Body of pancreas (tissue), 4 donors: ENCODE results near the gene ZSCAN18. TPM values are rescaled to one million over a fixed set of nuclear protein-coding genes. Genes with fewer than 3 reads are reported as not detected.
A peak's percentile ranks its signal among the peaks of the same experiment; 100 is the strongest.

Experiments
- ATAC-seq: fragments of 150-250 bp; one replicate; pipeline ENCODE4 v1.9.1; 2016
- DNase-seq, 4 donors: peaks; one replicate each; pipeline ENCODE4 v3.0.0-alpha.2; 2019
- H3K27ac ChIP-seq, 4 donors: fragments of 200-600 bp; sonication (generic); 1 replicate in 3 of 4; 2 replicates in 1 of 4; pipeline versions ENCODE4 v1.5.1 to v1.6.1; 2016 to 2019; ENCODE audit warnings: mild to moderate bottlenecking in 1 of 4, mixed read lengths in 1 of 4, moderate library complexity in 1 of 4
- H3K27me3 ChIP-seq, 2 donors: fragments of 200-600 bp; sonication (generic); one replicate each; pipeline ENCODE4 v1.6.0; 2016; ENCODE audit warnings: mild to moderate bottlenecking in 1 of 2
- H3K36me3 ChIP-seq, 2 donors: fragments of 200-600 bp; sonication (generic); replicated peaks in 1 of 2; 2 replicates each; pipeline ENCODE4 v1.5.1; 2016; ENCODE audit warnings: low read depth in 2 of 2; ENCODE audit not compliant: insufficient read depth in 1 of 2
- H3K4me1 ChIP-seq: fragments of 200-600 bp; sonication (generic); one replicate; pipeline ENCODE4 v1.6.0; 2016
- H3K4me3 ChIP-seq, 2 donors: fragments of 200-600 bp; sonication (generic); 1 replicate in 1 of 2; 2 replicates in 1 of 2; pipeline ENCODE4 v1.5.1; 2016 to 2019
- H3K9me3 ChIP-seq, 3 donors: fragments of 200-600 bp; sonication (generic); 1 replicate in 2 of 3; 2 replicates in 1 of 3; pipeline ENCODE4 v1.5.1; 2016
- CTCF ChIP-seq, 7 experiments: fragments of 450-650 bp in 4 of 7; fragments of 200-600 bp in 3 of 7; sonication (generic) in 3 of 7; IDR thresholded peaks; one replicate each; pipeline ENCODE4 v1.5.1; 2016 to 2019; ENCODE audit warnings: antibody characterized with exemption in 7 of 7
- POLR2A ChIP-seq, 3 donors: fragments of 450-650 bp; IDR thresholded peaks; one replicate each; pipeline ENCODE4 v1.6.1; 2016; ENCODE audit warnings: antibody characterized with exemption in 3 of 3, mild to moderate bottlenecking in 2 of 3
- WGBS, 2 donors: methylation state at CpG; one replicate each; pipeline ENCODE4 v1.1.5; 2017; 5-methylcytosine and 5-hydroxymethylcytosine counted together
- intact Hi-C: fragments of 100-400 bp; cut with DNase I; formaldehyde crosslinking; loops from one replicate; pipeline ENCODE4 v1.15.1; 2023
- total RNA-seq, 2 donors: library from RNA; depleted of rRNA; stranded (reverse); fragments of >200 nt; gene quantifications; one replicate each; pipeline ENCODE4 v1.1.0, GENCODE V29; 2016

Gene ZSCAN18
- total RNA-seq, 2 donors from 2014 or later = 37.4 to 43.2 TPM

GRCh38 chr19:58054901-58055874, 42.8 kb downstream of the ZSCAN18 start:
- Histone ChIP-seq H3K9me3 (peaks cover 0 to 28% (median 0%) of the 10 kb centered on the region in 3 donors), H3K4me3 (no peak overlapping the region), H3K36me3 (no peaks in the 10 kb centered on the region), H3K27me3 (no peaks in the 10 kb centered on the region), H3K27ac (peak overlapping the region in 3 of 4 donors; percentile 21 to 67 (median 64)), H3K4me1 (peaks cover 7% of the 10 kb centered on the region)
- peak in 2 of 3 donors; percentile 13 to 22 for TF ChIP-seq POLR2A (IDR thresholded peaks at IDR 0.05)
- TF ChIP-seq CTCF (IDR thresholded peaks at IDR 0.05) = peak in 2 of 7 experiments; percentile 17 to 21
- intact Hi-C loops = no loop called here
- DNase-seq = peak; percentile 25 to 49 (median 42)
- WGBS, 2 donors = 19 to 26% methylated on average over 37 of the region's 37 CpGs
- ATAC-seq = peak; percentile 5

GRCh38 chr19:58053480-58054156, 44.4 kb downstream of the ZSCAN18 start:
- 82 to 98% methylated on average over 13 to 30 of the region's 30 CpGs for whole genome bisulfite sequencing, 2 donors
- ATAC-seq (no peak), DNase-seq (no peak)
- Histone ChIP-seq H3K9me3 (peaks cover 0 to 33% (median 0%) of the 10 kb centered on the region in 3 donors), H3K36me3 (no peaks in the 10 kb centered on the region), H3K4me1 (no peaks in the 10 kb centered on the region), H3K27ac (no peak overlapping the region), H3K27me3 (no peaks in the 10 kb centered on the region), H3K4me3 (no peak overlapping the region)
- TF ChIP-seq POLR2A (IDR thresholded peaks at IDR 0.05) (no peak), CTCF (IDR thresholded peaks at IDR 0.05) (no peak)
- intact Hi-C loops = no loop called here

GRCh38 chr19:58052256-58052655, 45.8 kb downstream of the ZSCAN18 start:
- no peaks in the 10 kb centered on the region for H3K4me1 ChIP-seq
- no peaks in the 10 kb centered on the region for H3K36me3 ChIP-seq
- ATAC-seq = no peak
- H3K27ac ChIP-seq = no peak overlapping the region
- H3K4me3 ChIP-seq = no peak overlapping the region
- intact Hi-C loops = no loop called here
- WGBS, 2 donors = 85 to 94% methylated on average over 4 to 15 of the region's 16 CpGs
- H3K9me3 ChIP-seq = peaks cover 0 to 28% (median 0%) of the 10 kb centered on the region in 3 donors
- no peak for TF ChIP-seq CTCF (IDR thresholded peaks at IDR 0.05)
- TF ChIP-seq POLR2A (IDR thresholded peaks at IDR 0.05) = no peak
- no peak for DNase-seq
- no peaks in the 10 kb centered on the region for H3K27me3 ChIP-seq

- H3K36me3 ChIP-seq = no peaks in the 10 kb centered on the region
- no peak overlapping the region for H3K27ac ChIP-seq
- no peak for TF ChIP-seq POLR2A (IDR thresholded peaks at IDR 0.05)
- no peak for TF ChIP-seq CTCF (IDR thresholded peaks at IDR 0.05)
- no peak overlapping the region for H3K4me3 ChIP-seq
- H3K9me3 ChIP-seq = peaks cover 0 to 35% (median 0%) of the 10 kb centered on the region in 3 donors
- no peaks in the 10 kb centered on the region for H3K4me1 ChIP-seq
- WGBS, 2 donors = 82 to 83% methylated on average over 4 to 12 of the region's 12 CpGs
- no peak for ATAC-seq
- DNase-seq = no peak
- H3K27me3 ChIP-seq = no peaks in the 10 kb centered on the region
- intact Hi-C loops = no loop called here
These were observed 50.4 kb downstream of the ZSCAN18 start for GRCh38 chr19:58047672-58048071.
